Heart right ventricle (tissue), 16 donors: Measurements from ENCODE around the gene TLR8. TPM values are rescaled to one million over a fixed set of nuclear protein-coding genes. Genes with fewer than 3 reads are reported as not detected.

Experiments
- ATAC-seq, 8 donors: fragments of 200-7000 bp; cut with Tn5 transposase; one replicate each; pipeline ENCODE4 v1.9.1; 2020; ENCODE audit warnings: mild to moderate bottlenecking in 8 of 8, moderate library complexity in 8 of 8, moderate number of reproducible peaks in 1 of 8
- DNase-seq, 2 donors: peaks; one replicate each; pipeline ENCODE4 v3.0.0-alpha.2; 2020
- H3K27ac ChIP-seq, 10 donors: fragments of 200-600 bp; sonication (generic) in 2 of 10; one replicate each; pipeline versions ENCODE4 v1.5.0 to v1.8.0; 2020 to 2022; ENCODE audit warnings: mild to moderate bottlenecking in 3 of 10
- H3K27me3 ChIP-seq, 7 donors: fragments of 200-600 bp; one replicate each; pipeline ENCODE4 v1.8.0; 2021 to 2022; ENCODE audit warnings: mild to moderate bottlenecking in 2 of 7
- H3K36me3 ChIP-seq, 9 donors: fragments of 200-600 bp; sonication (generic) in 1 of 9; one replicate each; pipeline versions ENCODE4 v1.5.0 to v1.8.0; 2020 to 2022; ENCODE audit warnings: mild to moderate bottlenecking in 2 of 9
- H3K4me1 ChIP-seq, 9 donors: fragments of 200-600 bp; sonication (generic) in 1 of 9; one replicate each; pipeline versions ENCODE4 v1.5.0 to v1.8.0; 2020 to 2022; ENCODE audit warnings: mild to moderate bottlenecking in 4 of 9
- H3K4me3 ChIP-seq, 10 donors: fragments of 200-600 bp; sonication (generic) in 2 of 10; one replicate each; pipeline versions ENCODE4 v1.5.0 to v1.8.0; 2020 to 2022; ENCODE audit warnings: mild to moderate bottlenecking in 7 of 10, moderate library complexity in 2 of 10
- H3K9me3 ChIP-seq, 11 donors: fragments of 200-600 bp in 10 of 11; sonication (generic) in 2 of 11; one replicate each; pipeline versions ENCODE4 v1.5.0 to v1.8.0; 2013 to 2022; ENCODE audit warnings: mild to moderate bottlenecking in 2 of 11, control low read depth in 1 of 11, moderate library complexity in 1 of 11
- WGBS, 2 donors: extraction: QIAGEN DNeasy Blood & Tissue Kit; methylation state at CpG; one replicate each; pipeline ENCODE4 v1.1.7; 2013; ENCODE audit warnings: inconsistent platforms in 1 of 2; 5-methylcytosine and 5-hydroxymethylcytosine counted together
- intact Hi-C, 10 donors: fragments of 100-400 bp; cut with DNase I; formaldehyde crosslinking; loops; one replicate each; pipeline versions ENCODE4 v1.11.1 to v1.14.2; 2022
- polyA plus RNA-seq, 2 donors: library from polyadenylated mRNA; stranded (reverse); fragments of 200-250 nt; gene quantifications; one replicate each; pipeline ENCODE4 v1.2.3, GENCODE V29; 2013
- total RNA-seq, 10 donors: library from RNA; stranded (reverse); fragmentation: NEBNext Ultra II Directional in 3 of 10; extraction: Animal tissue kit (Norgen Biotek cat#: 25700) in 3 of 10; gene quantifications; one replicate each; pipeline versions ENCODE4 v1.2.1 to v1.2.4, GENCODE V29; 2021 to 2023
- TF ChIP-seq, protein P1 (sequence below), 9 donors: fragments of 200-600 bp; sonication (generic) in 2 of 9; IDR thresholded peaks; one replicate each; pipeline versions ENCODE4 v1.5.0 to v1.8.0; 2021 to 2022; ENCODE audit warnings: antibody characterized with exemption in 9 of 9, mild to moderate bottlenecking in 5 of 9, moderate library complexity in 1 of 9
- donor health status: Arrhythmogenic right ventricular cardiomyopathy.
- donor health status: ischemic (EF 13 %, LVEDD 7.1; RV severe dilation, severe dysfunction).
- donor health status: healthy with polysubstance abuse.
- donor health status: DM: no; HTN: yes; CAD: no.
- donor health status: DM: no; HTN: no; CAD: no.
- donor health status: ischemic (EF 25% LVEDD 6.9; RV normal size, moderate dysfunction).
- donor health status: ischemic (EF 25% LVEDD 5.7; RV mildly dilated, moderate dysfunction).
- donor health status: healthy.
- donor health status: DM: yes; HTN: yes; CAD: no.
- donor health status: Ischemic cardiomyopathy.
- donor health status: ischemic (EF 35%, LVEDD 5.7; RV mildly dilated, moderate dysfunction).
- donor health status: nonischemic (EF 11% LVEDD 7.7; RV severe dilation, severe dysfunction).
- donor health status: DM: yes; HTN: yes; CAD: no.
- donor health status: PGD.
- donor health status: ischemic (EF 29% LVEDD 5.4; RV normal size, mild dysfunction).
- donor health status: nonischemic (EF 23%, LVEDD 6.1; RV moderate dilation, normal function).

TLR8 gene
- total and polyA plus RNA-seq, 12 donors, result 0.07 to 6.9 (median 0.50) TPM

GRCh38 chrX:12891171-12891570, 15.2 kb upstream of the TLR8 start:
- ATAC-seq, result no peak

DNA sequence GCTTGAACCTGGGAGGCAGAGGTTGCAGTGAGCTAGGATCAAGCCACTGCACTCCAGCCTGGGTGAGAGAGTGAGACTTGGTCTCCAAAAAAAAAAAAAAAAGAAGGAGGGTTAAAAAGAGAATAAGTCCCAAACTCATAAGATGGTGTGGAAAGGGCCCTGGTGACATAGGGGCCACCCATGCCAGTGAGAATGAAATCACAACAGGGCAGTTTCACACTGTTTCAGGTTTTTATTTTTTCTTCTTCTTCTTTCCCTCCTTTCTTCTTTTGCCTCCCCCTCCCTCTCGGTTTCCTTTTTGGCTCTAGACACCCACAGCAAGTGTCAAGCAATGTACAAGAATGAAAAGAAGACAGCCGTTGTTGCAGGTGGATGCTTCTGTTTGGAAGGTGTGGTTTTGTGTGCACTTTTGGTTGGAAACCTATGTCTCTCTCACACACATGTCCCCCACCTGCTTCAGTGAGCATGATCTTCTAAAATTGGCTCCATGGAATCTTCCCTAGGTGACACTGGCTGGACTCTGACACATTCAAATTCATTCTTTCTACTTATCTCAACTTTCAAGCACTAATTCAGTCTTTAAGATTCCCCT, 14.4 kb upstream of the TLR8 start:
- H3K4me3 ChIP-seq, result no peak overlapping the region
- no peaks in the 10 kb centered on the region for H3K36me3 ChIP-seq
- no peak overlapping the region for H3K27ac ChIP-seq
- H3K9me3 ChIP-seq, result no peaks in the 10 kb centered on the region
- TF ChIP-seq, protein P1, sequence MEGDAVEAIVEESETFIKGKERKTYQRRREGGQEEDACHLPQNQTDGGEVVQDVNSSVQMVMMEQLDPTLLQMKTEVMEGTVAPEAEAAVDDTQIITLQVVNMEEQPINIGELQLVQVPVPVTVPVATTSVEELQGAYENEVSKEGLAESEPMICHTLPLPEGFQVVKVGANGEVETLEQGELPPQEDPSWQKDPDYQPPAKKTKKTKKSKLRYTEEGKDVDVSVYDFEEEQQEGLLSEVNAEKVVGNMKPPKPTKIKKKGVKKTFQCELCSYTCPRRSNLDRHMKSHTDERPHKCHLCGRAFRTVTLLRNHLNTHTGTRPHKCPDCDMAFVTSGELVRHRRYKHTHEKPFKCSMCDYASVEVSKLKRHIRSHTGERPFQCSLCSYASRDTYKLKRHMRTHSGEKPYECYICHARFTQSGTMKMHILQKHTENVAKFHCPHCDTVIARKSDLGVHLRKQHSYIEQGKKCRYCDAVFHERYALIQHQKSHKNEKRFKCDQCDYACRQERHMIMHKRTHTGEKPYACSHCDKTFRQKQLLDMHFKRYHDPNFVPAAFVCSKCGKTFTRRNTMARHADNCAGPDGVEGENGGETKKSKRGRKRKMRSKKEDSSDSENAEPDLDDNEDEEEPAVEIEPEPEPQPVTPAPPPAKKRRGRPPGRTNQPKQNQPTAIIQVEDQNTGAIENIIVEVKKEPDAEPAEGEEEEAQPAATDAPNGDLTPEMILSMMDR (IDR thresholded peaks at IDR 0.05), result no peak
- peaks cover 0 to 27% (median 0%) of the 10 kb centered on the region in 7 donors for H3K27me3 ChIP-seq
- intact Hi-C loops, result loop anchor here in 7 of 10 donors (5.0 to 10.0 kb wide), 3 partner anchors 75 to 80 kb away; no protein-coding TSS in a partner anchor
- peaks cover 0 to 24% (median 0%) of the 10 kb centered on the region in 9 donors for H3K4me1 ChIP-seq
- ATAC-seq (no peak), DNase-seq (no peak)
- WGBS, 2 donors, result 31 to 33% methylated on average over 2 of the region's 2 CpGs

More at GRCh38 chrX:12891171-12891570, 15.2 kb upstream of the TLR8 start:
- no peak for DNase-seq
- Histone ChIP-seq H3K4me3 (no peak overlapping the region), H3K4me1 (peaks cover 0 to 23% (median 0%) of the 10 kb centered on the region in 9 donors), H3K36me3 (no peaks in the 10 kb centered on the region), H3K27me3 (peaks cover 0 to 34% (median 0%) of the 10 kb centered on the region in 7 donors), H3K9me3 (no peaks in the 10 kb centered on the region), H3K27ac (no peak overlapping the region)
- intact Hi-C loops, result loop anchor here in 7 of 10 donors (5.0 to 10.0 kb wide), 3 partner anchors 74 to 79 kb away; no protein-coding TSS in a partner anchor
- WGBS, 2 donors, result 81 to 89% methylated on average over 4 of the region's 4 CpGs
- TF ChIP-seq, protein P1 (IDR thresholded peaks at IDR 0.05), result no peak

- intact Hi-C loops, result loop anchor here in 7 of 10 donors (5.0 to 10.0 kb wide), 3 partner anchors 75 to 80 kb away; no protein-coding TSS in a partner anchor
These were observed 13.7 kb upstream of the TLR8 start for GRCh38 chrX:12892716-12893115.

More at GRCh38 chrX:12892716-12893115, 13.7 kb upstream of the TLR8 start:
- peaks cover 0 to 20% (median 0%) of the 10 kb centered on the region in 7 donors for H3K27me3 ChIP-seq
- H3K4me1 ChIP-seq, result peaks cover 0 to 24% (median 0%) of the 10 kb centered on the region in 9 donors
- WGBS, 2 donors, result 68 to 71% methylated on average over 2 of the region's 2 CpGs
- H3K27ac ChIP-seq, result no peak overlapping the region
- H3K9me3 ChIP-seq, result no peaks in the 10 kb centered on the region
- no peak overlapping the region for H3K4me3 ChIP-seq
- H3K36me3 ChIP-seq, result no peaks in the 10 kb centered on the region
- no peak for ATAC-seq
- TF ChIP-seq, protein P1 (IDR thresholded peaks at IDR 0.05), result no peak
- DNase-seq, result no peak
